ENCODE data around the gene AGAP2. TPM values are rescaled to one million over a fixed set of nuclear protein-coding genes. Genes with fewer than 3 reads are reported as not detected.

The AGAP2 gene
- total RNA-seq, 1 experiment from 2014 or later: 0.57 TPM

GRCh38 chr12:57727758-57728395 is 10.7 kb downstream of the AGAP2 start:
- H3K27me3 Mint-ChIP-seq (ENCODE audit: unreplicated experiment): peaks cover 82% of the 10 kb centered on the region
- no peak for TF ChIP-seq CTCF (IDR thresholded peaks at IDR 0.05; ENCODE audit: unreplicated experiment)
- H3K36me3 Mint-ChIP-seq (ENCODE audit: insufficient read depth, unreplicated experiment): peaks cover 17% of the 10 kb centered on the region
- H3K4me1 Mint-ChIP-seq (ENCODE audit: low read depth, unreplicated experiment): peaks cover 11% of the 10 kb centered on the region
- no TSS peak for BruUV-seq (replicated peaks)
- no peak overlapping the region for H3K27ac Mint-ChIP-seq (ENCODE audit: unreplicated experiment)
- no peak for DNase-seq
- CTCF ChIA-PET: no interaction called here
- intact Hi-C loops (cut with micrococcal nuclease; ENCODE audit: unreplicated experiment): no loop called here
- peak overlapping the region; percentile 23 for H3K4me3 Mint-ChIP-seq (ENCODE audit: low read depth, unreplicated experiment)
- H3K9me3 Mint-ChIP-seq (ENCODE audit: low read depth, unreplicated experiment): no peaks in the 10 kb centered on the region

GRCh38 chr12:57726884-57727757 is 11.4 kb downstream of the AGAP2 start:
- CTCF ChIA-PET: interaction anchor here (1.2 to 1.5 kb wide), 3 partner anchors 8 to 146 kb away, joined by 3 to 18 read pairs (median 3); no protein-coding TSS in a partner anchor
- BruUV-seq (replicated peaks): TSS peak; percentile 11
- Mint-ChIP-seq H3K27ac (ENCODE audit: unreplicated experiment) (no peak overlapping the region), H3K36me3 (ENCODE audit: insufficient read depth, unreplicated experiment) (peaks cover 20% of the 10 kb centered on the region), H3K4me1 (ENCODE audit: low read depth, unreplicated experiment) (peaks cover 11% of the 10 kb centered on the region), H3K4me3 (ENCODE audit: low read depth, unreplicated experiment) (peak overlapping the region; percentile 80), H3K9me3 (ENCODE audit: low read depth, unreplicated experiment) (no peaks in the 10 kb centered on the region), H3K27me3 (ENCODE audit: unreplicated experiment) (peaks cover 75% of the 10 kb centered on the region)
- intact Hi-C loops (cut with micrococcal nuclease; ENCODE audit: unreplicated experiment): no loop called here
- TF ChIP-seq CTCF (IDR thresholded peaks at IDR 0.05; ENCODE audit: unreplicated experiment): no peak
- no peak for DNase-seq

GRCh38 chr12:57726151-57726883 is 12.2 kb downstream of the AGAP2 start:
- H3K4me1 Mint-ChIP-seq (ENCODE audit: low read depth, unreplicated experiment): peaks cover 11% of the 10 kb centered on the region
- DNase-seq: peak; percentile 95
- peak; percentile 91 for TF ChIP-seq CTCF (IDR thresholded peaks at IDR 0.05; ENCODE audit: unreplicated experiment)
- H3K27ac Mint-ChIP-seq (ENCODE audit: unreplicated experiment): peak overlapping the region; percentile 66
- no peaks in the 10 kb centered on the region for H3K9me3 Mint-ChIP-seq (ENCODE audit: low read depth, unreplicated experiment)
- CTCF ChIA-PET: interaction anchor here (0.6 to 1.5 kb wide), 7 partner anchors 9 to 383 kb away, joined by 3 to 18 read pairs (median 3); partner anchors contain the start of gene TSPAN31
- H3K27me3 Mint-ChIP-seq (ENCODE audit: unreplicated experiment): peaks cover 67% of the 10 kb centered on the region
- intact Hi-C loops (cut with micrococcal nuclease; ENCODE audit: unreplicated experiment): no loop called here
- peaks cover 26% of the 10 kb centered on the region for H3K36me3 Mint-ChIP-seq (ENCODE audit: insufficient read depth, unreplicated experiment)
- BruUV-seq (replicated peaks): no TSS peak
- H3K4me3 Mint-ChIP-seq (ENCODE audit: low read depth, unreplicated experiment): peak overlapping the region; percentile 80

GRCh38 chr12:57725851-57726150 is 12.7 kb downstream of the AGAP2 start:
- peaks cover 61% of the 10 kb centered on the region for H3K27me3 Mint-ChIP-seq (ENCODE audit: unreplicated experiment)
- H3K27ac Mint-ChIP-seq (ENCODE audit: unreplicated experiment): peak overlapping the region; percentile 66
- TF ChIP-seq CTCF (IDR thresholded peaks at IDR 0.05; ENCODE audit: unreplicated experiment): no peak
- no TSS peak for BruUV-seq (replicated peaks)
- no peak for DNase-seq
- CTCF ChIA-PET: interaction anchor here (0.6 to 1.5 kb wide), 7 partner anchors 10 to 383 kb away, joined by 3 to 18 read pairs (median 3); partner anchors contain the start of gene TSPAN31
- H3K4me1 Mint-ChIP-seq (ENCODE audit: low read depth, unreplicated experiment): peaks cover 11% of the 10 kb centered on the region
- intact Hi-C loops (cut with micrococcal nuclease; ENCODE audit: unreplicated experiment): no loop called here
- peak overlapping the region; percentile 80 for H3K4me3 Mint-ChIP-seq (ENCODE audit: low read depth, unreplicated experiment)
- peaks cover 29% of the 10 kb centered on the region for H3K36me3 Mint-ChIP-seq (ENCODE audit: insufficient read depth, unreplicated experiment)
- no peaks in the 10 kb centered on the region for H3K9me3 Mint-ChIP-seq (ENCODE audit: low read depth, unreplicated experiment)
